ENCODE measurements around the gene NDUFS2. TPM values are rescaled to one million over a fixed set of nuclear protein-coding genes. Genes with fewer than 3 reads are reported as not detected.

The NDUFS2 gene
- total and polyA plus RNA-seq, 2 experiments from 2014 or later = 103 to 163 TPM

GRCh38 chr1:161200992-161201835, 953 bp upstream of the NDUFS2 start:
- H3K9me3 ChIP-seq (ENCODE audit: low read depth) = no peaks in the 10 kb centered on the region
- TF ChIP-seq CTCF (IDR thresholded peaks at IDR 0.05; ENCODE audit: poor library complexity) (no peak), EZH2phosphoT487 (IDR thresholded peaks at IDR 0.05; ENCODE audit: low read depth, severe bottlenecking, unreplicated experiment) (no peak), EZH2 (IDR thresholded peaks at IDR 0.05; ENCODE audit: borderline replicate concordance) (no peak)
- H3K4me2 ChIP-seq = peak overlapping the region; percentile 73
- no peak for DNase-seq (ENCODE audit: low spot score)
- no peaks in the 10 kb centered on the region for H3K9me2 ChIP-seq (replicated peaks; ENCODE audit: insufficient read depth)
- peak overlapping the region; percentile 68 for H2AFZ ChIP-seq
- no peaks in the 10 kb centered on the region for H3K36me3 ChIP-seq (replicated peaks; ENCODE audit: insufficient read depth, low read depth)
- no peaks in the 10 kb centered on the region for H4K20me1 ChIP-seq (ENCODE audit: insufficient read depth, poor library complexity, severe bottlenecking)
- H3K4me3 ChIP-seq = peak overlapping the region; percentile 0
- peaks cover 28% of the 10 kb centered on the region for H3K79me2 ChIP-seq
- peak overlapping the region; percentile 95 for H3K27ac ChIP-seq
- no peaks in the 10 kb centered on the region for H3K27me3 ChIP-seq
- H3K4me1 ChIP-seq (ENCODE audit: insufficient read depth) = peaks cover 41% of the 10 kb centered on the region
- 76% methylated on average over 13 of the region's 13 CpGs for WGBS (ENCODE audit: low lambda C conversion rate, missing lambda C conversion rate)

- peak overlapping the region; percentile 81 for H3K27ac ChIP-seq
- no peaks in the 10 kb centered on the region for H3K27me3 ChIP-seq
- TF ChIP-seq EZH2 (IDR thresholded peaks at IDR 0.05; ENCODE audit: borderline replicate concordance) = no peak
- TF ChIP-seq CTCF (IDR thresholded peaks at IDR 0.05; ENCODE audit: poor library complexity) = no peak
- TF ChIP-seq EZH2phosphoT487 (IDR thresholded peaks at IDR 0.05; ENCODE audit: low read depth, severe bottlenecking, unreplicated experiment) = no peak
- no peaks in the 10 kb centered on the region for H3K9me3 ChIP-seq (ENCODE audit: low read depth)
- H3K9me2 ChIP-seq (replicated peaks; ENCODE audit: insufficient read depth) = no peaks in the 10 kb centered on the region
- H2AFZ ChIP-seq = no peak overlapping the region
- 87% methylated on average over 12 of the region's 12 CpGs for WGBS (ENCODE audit: low lambda C conversion rate, missing lambda C conversion rate)
- H3K4me1 ChIP-seq (ENCODE audit: insufficient read depth) = peaks cover 13% of the 10 kb centered on the region
- H3K4me2 ChIP-seq = no peak overlapping the region
- no peak overlapping the region for H3K4me3 ChIP-seq
- H3K79me2 ChIP-seq = peaks cover 42% of the 10 kb centered on the region
- no peaks in the 10 kb centered on the region for H4K20me1 ChIP-seq (ENCODE audit: insufficient read depth, poor library complexity, severe bottlenecking)
- peaks cover 3% of the 10 kb centered on the region for H3K36me3 ChIP-seq (replicated peaks; ENCODE audit: insufficient read depth, low read depth)
- DNase-seq (ENCODE audit: low spot score) = no peak
Observed at GRCh38 chr1:161206411-161207140, 4.4 kb downstream of the NDUFS2 start.

- no peaks in the 10 kb centered on the region for H3K9me2 ChIP-seq (replicated peaks; ENCODE audit: insufficient read depth)
- TF ChIP-seq EZH2 (IDR thresholded peaks at IDR 0.05; ENCODE audit: borderline replicate concordance) = no peak
- TF ChIP-seq EZH2phosphoT487 (IDR thresholded peaks at IDR 0.05; ENCODE audit: low read depth, severe bottlenecking, unreplicated experiment) = no peak
- TF ChIP-seq CTCF (IDR thresholded peaks at IDR 0.05; ENCODE audit: poor library complexity) = no peak
- H3K27ac ChIP-seq = peak overlapping the region; percentile 81
- DNase-seq (ENCODE audit: low spot score) = no peak
- no peaks in the 10 kb centered on the region for H3K9me3 ChIP-seq (ENCODE audit: low read depth)
- peaks cover 43% of the 10 kb centered on the region for H3K79me2 ChIP-seq
- 75% methylated on average over 8 of the region's 8 CpGs for WGBS (ENCODE audit: low lambda C conversion rate, missing lambda C conversion rate)
- H3K36me3 ChIP-seq (replicated peaks; ENCODE audit: insufficient read depth, low read depth) = peaks cover 3% of the 10 kb centered on the region
- H3K4me2 ChIP-seq = no peak overlapping the region
- peaks cover 11% of the 10 kb centered on the region for H3K4me1 ChIP-seq (ENCODE audit: insufficient read depth)
- no peaks in the 10 kb centered on the region for H4K20me1 ChIP-seq (ENCODE audit: insufficient read depth, poor library complexity, severe bottlenecking)
- no peak overlapping the region for H3K4me3 ChIP-seq
- H2AFZ ChIP-seq = no peak overlapping the region
- no peaks in the 10 kb centered on the region for H3K27me3 ChIP-seq
Observed at GRCh38 chr1:161207173-161207572, 5.0 kb downstream of the NDUFS2 start.
